ENCODE measurements around the gene KRT6C.

The KRT6C gene

DNA sequence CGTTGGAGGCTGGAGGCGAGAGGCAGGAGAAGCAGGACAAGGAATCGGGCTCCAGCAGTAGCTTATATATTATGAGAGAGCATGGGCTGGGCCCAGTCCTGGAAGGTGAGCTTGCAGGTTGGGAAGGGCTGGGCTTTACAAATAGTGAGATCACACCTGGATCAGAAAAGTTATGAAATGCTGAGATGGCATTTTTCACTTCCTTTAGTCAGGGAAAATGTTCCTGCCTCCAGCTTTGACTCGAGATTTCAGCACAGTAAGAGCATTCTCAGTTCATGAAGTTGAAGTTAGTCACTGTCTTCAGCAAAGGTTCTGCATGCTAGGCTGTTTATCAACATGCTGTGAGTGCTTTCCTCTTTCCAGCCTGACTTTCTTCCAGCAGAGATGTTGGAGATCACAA is at the start of gene KRT6C:
TSS of gene KRT6C (minus strand) at position 38 of the 400 bp plus-strand sequence. CDS start 68 bp downstream, outside the sequence.
- Histone ChIP-seq H3K27ac (no peak within 1 kb of the TSS), H3K4me3 (no peak within 1 kb of the TSS)

DNA sequence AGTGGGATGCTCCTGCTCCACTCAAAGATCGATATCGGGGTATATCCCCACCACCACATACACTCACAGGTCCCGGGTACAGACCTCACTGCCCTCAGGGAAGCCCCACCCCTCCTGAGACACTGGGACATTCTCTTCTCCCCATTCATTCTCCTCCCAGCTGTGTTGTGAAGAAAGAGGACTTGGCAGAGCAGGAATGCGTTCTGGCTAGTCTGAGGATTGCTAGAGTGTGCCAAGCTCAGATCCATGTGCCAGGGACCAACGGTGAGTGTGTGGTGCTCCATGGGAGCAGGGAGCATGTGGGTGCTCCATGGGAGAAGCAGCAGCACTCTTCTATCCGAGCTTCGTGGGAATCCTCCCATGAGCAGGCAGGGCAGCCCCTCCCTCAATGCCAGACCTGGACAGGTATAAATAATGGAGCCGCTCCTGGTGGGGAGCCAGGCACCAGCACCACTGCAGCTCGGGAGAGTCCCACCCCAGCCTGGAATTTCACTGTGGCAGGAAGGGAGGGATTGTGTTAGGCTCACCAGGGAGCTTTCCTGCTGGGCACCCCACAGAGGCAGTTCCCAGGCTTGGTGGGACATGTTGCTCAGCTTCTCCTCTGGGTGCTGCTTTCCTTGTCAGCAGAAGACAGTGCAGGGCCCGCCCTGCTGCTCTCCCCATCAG is 48.9 kb upstream of the KRT6C start:
- peak overlapping the region in 20 of 21 experiments; percentile 28 to 92 (median 77) for H3K27ac ChIP-seq
- peak overlapping the region in 4 of 7 experiments; percentile 1 to 27 (median 7) for H3K4me3 ChIP-seq

DNA sequence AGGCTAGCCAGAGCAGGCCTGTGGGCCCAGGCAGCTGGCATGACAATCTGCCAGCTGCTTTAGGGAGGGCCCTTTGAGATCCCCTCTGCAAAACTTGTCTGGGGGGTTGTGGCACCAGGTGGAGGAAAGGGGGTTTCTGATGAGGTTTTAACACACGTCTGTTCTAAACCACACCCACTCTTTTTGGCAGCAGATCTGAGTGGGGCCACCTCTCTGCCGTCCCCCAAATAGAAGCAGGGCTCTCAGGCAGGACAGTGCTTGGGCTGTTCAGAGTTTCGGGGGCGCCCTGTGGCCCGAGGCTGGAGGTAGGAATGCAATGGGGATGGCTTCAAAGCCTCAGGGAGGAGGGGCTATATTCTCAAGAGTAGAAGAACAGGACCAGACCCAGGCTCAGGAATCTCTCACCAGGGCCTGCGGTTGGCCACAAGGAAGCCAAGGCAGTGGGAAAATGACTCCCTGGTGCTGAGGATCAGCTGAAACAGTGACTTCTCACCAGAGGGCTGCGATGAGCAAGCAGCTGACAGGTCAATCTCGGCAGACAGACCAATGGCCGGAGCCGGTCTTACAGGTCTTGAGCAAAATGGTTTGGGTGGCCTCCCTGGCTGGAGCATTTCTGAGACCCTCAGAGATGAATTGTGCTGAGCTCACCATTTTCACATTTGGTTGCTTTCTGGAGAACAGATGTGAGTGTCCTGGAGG is 48.1 kb upstream of the KRT6C start:
- peak overlapping the region in 4 of 7 experiments; percentile 1 to 27 (median 7) for H3K4me3 ChIP-seq
- peak overlapping the region in 20 of 21 experiments; percentile 28 to 92 (median 77) for H3K27ac ChIP-seq

DNA sequence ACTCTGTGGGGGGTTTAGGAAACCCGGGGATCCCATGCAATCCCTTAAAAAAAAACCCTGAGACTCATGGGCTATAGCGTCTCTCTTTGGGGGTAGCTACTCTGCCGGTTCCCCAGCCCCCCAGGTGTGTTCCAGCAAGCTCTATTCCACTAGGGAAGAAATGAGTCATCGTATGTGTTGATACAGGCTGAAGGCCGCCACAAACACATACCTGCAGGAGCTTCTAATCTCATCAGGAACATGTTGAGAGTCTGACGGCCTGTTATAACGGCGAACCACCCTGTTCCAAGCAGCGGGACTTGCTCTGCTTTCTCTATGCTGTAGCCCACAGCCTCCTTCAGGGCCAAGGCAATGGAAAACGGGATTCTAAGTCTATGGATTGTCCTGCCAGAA is 47.6 kb upstream of the KRT6C start:
- Histone ChIP-seq H3K27ac (peak overlapping the region in 20 of 21 experiments; percentile 42 to 92 (median 77)), H3K4me3 (peak overlapping the region in 3 of 7 experiments; percentile 7 to 46 (median 37))

DNA sequence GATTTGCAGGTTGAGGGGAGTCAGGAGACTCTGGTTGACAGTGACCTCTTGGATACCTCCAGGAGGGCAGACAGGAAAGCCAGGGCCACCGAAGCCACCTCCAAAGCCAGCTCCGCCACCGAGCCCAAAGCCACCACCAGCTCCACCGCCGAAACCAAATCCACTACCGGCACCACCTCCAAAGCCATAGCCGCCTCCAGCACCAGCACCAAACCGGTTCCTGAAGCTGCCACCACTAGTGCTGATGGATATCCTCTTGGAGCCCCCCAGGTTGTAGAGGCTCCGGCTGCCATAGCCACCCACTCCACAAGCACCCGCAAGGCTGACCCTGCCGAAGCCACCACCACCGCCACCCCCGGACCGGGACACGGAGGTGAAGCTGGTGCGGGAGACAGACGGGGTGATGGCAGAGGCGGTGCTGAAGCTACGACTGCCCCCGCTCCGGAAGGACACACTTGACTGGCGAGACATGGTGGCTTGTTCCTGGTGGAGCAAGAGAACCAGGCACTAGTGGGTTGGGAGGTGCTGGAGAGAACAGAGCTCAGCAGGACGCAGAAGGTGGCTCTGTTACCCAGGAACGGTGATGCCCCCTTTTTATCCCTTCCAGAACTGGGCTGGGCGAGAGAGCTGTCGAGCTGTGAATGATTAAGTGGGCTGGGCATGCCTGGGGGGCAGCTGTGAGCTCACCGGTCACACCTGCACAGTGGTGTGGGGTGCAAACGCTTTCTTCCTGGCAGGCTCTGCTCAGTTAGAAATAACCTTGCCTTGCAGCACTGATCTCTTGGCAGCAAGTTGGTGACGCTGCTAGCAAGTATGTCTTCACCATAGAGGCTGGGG is 46.4 kb upstream of the KRT6C start, which contains the start of gene KRT5:
TSS of gene KRT5 (minus strand) at position 569 of the 837 bp plus-strand sequence. CDS start at position 471, 98 bp downstream.
- Histone ChIP-seq H3K4me3 (peak within 1 kb of the TSS; percentile 29 to 49 (median 36)), H3K27ac (peak within 1 kb of the TSS in 20 of 21 experiments; percentile 60 to 92 (median 78))

DNA sequence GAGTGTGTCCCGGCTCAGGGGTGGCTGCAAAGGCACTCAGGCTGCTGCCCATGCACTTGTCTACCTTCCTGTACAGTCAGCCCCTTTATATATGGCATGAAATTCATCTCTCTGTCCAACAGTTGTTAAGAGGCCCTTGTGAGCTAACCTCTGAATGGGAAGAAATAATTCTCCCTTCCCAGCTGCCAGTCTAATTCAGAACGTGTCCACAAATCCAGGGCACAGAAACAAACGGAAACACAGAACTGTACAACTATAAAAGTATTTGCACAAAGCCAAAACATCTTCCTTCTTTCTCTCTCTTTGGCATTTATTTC is 45.7 kb upstream of the KRT6C start:
- H3K4me3 ChIP-seq = peak overlapping the region; percentile 29 to 49 (median 36)
- H3K27ac ChIP-seq = peak overlapping the region in 20 of 21 experiments; percentile 12 to 89 (median 76)

DNA sequence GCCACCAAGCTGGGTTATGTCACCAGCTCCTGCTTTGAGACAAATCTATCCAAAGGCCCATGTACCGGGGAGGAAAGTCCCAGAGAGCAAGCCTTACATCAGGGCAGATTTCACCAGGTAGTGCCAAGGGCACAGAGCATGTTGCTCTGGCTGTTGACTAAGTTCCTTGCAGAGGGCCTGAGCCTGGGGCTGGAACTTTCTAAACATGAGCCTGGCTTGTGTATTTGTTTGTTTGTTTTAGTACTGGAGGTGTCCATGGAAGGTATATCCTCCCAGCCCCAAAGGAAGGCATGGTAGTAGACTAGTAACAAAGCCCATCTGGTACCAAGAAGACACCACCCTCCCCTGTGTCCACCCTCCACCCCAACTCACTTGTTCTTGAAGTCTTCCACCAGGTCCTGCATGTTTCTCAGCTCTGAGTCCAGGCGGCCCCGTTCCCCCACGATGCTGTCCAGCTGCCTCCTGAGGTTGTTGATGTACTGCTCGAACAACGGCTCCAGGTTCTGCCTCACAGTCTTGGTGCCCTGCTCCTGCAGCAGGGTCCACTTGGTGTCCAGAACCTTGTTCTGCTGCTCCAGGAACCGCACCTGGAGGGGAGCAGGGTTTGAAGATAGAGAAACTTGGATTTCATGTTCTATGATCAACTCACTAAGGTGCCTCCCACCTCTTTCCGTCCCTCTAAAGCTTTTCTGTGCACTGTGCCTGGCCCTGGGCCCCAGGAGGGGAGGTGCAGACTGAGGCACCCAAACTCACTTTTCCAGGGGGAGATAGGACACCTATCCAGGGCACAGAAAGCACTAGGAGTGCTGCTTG is 45.2 kb upstream of the KRT6C start:
- H3K4me3 ChIP-seq = peak overlapping the region; percentile 29 to 49 (median 36)
- H3K27ac ChIP-seq = peak overlapping the region in 20 of 21 experiments; percentile 12 to 89 (median 76)

DNA sequence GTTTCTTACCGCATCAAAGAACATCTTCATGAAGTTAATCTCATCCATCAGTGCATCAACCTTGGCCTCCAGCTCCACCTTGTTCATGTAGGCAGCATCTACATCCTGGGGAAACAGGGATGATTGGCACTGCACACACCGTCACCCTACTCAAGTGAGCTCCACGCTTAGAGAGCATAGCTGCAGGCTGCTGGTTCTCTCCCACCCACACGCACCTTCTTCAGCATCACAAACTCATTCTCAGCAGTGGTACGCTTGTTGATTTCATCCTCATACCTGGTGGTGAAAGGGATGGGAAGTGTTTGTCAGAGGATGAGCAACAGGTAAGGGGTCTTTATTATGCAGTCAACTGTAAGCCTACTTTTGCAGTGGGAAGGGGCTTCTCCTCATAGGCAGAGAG is 44.3 kb upstream of the KRT6C start:
- Histone ChIP-seq H3K4me3 (peak overlapping the region; percentile 29 to 49 (median 36)), H3K27ac (peak overlapping the region in 17 of 21 experiments; percentile 15 to 89 (median 76))

DNA sequence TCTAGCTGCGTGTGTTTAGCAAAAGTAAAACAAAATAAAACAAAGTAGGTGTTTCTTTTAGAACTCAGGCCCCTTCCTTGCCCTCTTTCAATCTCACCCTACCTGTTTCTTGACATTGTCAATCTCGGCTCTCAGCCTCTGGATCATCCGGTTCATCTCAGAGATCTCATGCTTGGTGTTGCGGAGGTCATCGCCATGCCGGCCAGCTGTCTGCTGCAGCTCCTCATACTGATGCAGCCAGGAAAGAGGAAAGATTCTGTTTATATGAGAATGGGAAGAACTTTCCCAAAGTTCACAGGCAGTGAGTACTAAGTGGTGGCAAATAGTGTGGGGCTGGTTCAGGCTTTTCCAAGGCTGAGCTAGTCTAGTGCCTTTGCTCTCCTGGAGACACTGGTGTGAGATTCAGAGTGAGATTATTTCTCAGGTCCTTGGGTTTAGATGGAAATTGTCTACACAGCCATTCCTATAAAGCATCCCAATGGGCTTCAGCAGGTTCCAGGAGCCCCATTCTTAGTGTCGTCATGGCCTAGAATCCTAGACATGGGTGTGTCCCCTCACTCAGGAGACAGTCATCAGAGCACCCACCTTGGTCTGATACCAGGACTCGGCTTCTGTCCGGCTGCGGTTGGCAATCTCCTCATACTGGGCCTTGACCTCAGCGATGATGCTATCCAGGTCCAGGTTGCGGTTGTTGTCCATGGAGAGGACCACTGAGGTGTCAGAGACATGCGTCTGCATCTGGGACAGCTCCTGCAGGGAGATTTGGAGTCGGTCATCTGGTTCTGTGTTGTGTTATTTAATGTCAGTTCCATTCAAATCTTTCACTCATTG is 43.6 kb upstream of the KRT6C start:
- Histone ChIP-seq H3K4me3 (peak overlapping the region; percentile 20 to 49 (median 34)), H3K27ac (peak overlapping the region in 15 of 21 experiments; percentile 3 to 89 (median 72))

DNA sequence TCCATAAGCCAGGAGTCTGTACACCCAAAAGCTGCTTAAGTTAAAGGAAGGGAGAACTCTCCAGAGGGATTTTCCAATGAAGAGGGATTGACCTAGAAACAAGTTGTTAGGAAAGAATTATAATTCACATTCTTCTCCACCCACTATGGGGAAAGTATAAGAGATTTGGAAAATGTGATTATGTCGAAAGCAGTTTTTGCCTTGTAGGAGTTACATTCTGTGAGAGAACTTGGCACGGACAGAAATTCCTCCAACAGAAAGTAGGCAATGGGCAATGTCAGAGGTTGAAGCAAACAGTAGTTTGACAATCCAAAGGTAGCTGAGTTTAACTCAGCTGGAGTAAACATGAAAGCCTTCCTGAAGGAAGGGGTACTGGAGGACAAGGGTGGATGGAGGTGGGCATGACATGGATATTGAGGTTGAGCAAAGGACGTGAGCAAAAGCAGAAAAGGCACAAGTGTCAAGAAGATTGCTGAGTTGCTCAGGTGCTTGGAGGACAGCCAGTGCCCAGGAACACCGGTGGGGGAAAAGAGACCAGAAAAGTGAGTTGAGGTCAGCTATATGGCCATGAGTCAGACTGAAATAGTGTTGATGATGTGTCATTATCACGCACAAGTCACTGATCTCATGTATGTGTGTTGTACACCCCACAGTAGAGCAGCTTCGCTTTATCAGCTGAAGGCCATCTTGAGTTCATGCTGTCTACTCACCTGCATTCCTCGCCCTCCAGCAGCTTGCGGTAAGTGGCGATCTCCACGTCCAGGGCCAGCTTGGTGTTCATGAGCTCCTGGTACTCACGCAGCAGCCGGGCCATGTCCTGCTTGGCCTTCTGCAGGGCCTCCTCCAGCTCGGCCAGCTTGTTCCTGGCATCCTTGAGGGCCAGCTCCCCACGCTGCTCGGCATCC is 42.6 kb upstream of the KRT6C start:
- H3K27ac ChIP-seq = peak overlapping the region in 15 of 21 experiments; percentile 3 to 89 (median 70)
- peak overlapping the region; percentile 5 to 49 (median 34) for H3K4me3 ChIP-seq

DNA sequence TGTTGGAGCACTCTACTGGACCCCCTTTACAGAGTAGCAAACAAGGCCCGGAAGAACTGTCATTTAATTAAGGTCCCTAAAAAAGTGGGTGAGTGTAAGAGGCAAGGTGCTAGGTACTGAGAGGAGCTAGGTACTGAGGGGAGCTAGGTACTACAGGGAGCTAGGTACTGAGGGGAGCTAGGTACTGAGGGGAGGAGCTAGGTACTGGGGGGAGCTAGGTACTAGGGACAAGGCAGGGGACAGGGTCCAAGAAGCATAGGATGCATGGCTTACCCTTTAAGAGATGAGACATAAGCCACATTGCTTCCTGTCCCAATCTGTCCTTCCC is 41.7 kb upstream of the KRT6C start:
- Histone ChIP-seq H3K4me3 (peak overlapping the region in 3 of 7 experiments; percentile 5 to 46 (median 37)), H3K27ac (peak overlapping the region in 14 of 21 experiments; percentile 2 to 77 (median 54))

DNA sequence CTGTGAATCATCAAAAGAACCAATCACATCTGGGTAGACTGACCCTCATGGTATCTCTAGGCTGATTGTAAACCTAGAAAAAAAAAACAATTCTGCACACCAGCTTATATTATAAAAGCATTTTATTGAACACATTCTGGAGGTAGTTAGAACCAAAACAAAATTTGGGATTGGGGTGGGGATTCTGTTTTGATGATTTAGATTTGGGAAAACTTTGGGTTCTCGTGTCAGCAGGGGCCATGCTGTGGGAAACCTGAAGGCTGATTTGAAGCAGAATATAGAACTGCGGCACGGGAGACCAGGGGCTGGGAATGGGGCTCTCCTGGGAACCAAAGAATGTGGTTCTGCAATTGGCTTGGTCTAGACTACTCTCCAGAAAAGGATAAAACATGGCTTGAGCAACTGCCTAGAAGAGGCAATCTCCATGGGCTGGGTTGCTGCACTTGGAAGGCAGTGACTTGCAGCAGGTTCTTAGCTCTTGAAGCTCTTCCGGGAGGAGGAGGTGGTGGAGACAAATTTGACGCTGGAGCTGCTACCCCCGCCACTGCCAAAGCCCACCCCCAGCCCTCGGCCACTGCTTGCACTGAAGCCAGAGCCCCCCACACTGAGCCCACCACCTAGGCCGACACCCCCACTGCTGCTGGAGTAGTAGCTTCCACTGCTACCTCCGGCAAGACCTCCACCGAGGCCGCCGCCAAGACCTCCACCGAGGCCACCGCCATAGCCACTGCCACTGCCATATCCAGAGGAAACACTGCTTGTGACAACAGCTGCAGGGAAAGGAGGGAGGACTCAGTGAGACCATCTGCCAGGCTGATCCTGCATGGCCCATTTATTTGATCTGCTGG is 41.1 kb upstream of the KRT6C start:
- Histone ChIP-seq H3K4me3 (peak overlapping the region in 2 of 7 experiments; percentile 37 to 46), H3K27ac (peak overlapping the region in 13 of 21 experiments; percentile 2 to 77 (median 55))

DNA sequence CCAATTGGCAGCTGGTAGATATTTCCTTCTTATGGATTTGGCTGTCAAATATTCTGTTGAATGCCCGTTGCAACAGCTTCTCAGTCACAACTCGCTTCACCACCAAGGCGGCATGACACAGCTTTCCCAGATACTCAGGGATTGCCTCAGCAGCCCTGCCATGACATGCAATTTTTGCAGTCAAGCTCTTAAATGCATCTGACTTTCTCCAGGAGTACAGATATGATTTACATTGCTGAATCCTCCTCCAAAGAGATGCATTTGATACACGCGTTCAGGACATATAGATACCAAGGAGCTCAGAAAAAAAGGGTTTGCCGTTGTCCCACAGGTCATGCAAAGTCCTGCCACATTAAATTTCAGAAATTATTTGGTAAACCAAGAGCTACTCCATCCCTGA is 40.1 kb upstream of the KRT6C start:
- Histone ChIP-seq H3K27ac (no peak overlapping the region), H3K4me3 (no peak overlapping the region)

DNA sequence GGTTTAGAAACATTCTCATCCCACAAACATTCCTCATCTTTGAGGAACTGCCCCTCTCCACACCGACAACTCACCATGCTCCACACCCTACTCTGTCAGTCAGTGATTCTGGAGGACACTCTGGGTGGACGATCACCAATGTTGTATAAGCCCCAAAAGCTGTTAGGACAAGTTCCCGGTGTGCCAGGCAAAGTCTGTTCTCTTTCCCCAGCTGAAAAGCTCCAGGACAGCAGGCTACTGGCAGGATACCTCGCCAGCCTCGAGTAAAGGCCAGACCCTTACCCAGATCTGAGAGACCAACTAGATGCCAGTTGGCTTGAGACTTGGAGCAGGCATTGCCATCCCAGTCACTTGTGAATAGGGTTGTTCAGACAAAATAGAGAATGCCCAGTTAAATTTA is 34.6 kb upstream of the KRT6C start:
- no peak overlapping the region for H3K4me3 ChIP-seq
- peak overlapping the region in 1 of 21 experiments; percentile 1 for H3K27ac ChIP-seq

DNA sequence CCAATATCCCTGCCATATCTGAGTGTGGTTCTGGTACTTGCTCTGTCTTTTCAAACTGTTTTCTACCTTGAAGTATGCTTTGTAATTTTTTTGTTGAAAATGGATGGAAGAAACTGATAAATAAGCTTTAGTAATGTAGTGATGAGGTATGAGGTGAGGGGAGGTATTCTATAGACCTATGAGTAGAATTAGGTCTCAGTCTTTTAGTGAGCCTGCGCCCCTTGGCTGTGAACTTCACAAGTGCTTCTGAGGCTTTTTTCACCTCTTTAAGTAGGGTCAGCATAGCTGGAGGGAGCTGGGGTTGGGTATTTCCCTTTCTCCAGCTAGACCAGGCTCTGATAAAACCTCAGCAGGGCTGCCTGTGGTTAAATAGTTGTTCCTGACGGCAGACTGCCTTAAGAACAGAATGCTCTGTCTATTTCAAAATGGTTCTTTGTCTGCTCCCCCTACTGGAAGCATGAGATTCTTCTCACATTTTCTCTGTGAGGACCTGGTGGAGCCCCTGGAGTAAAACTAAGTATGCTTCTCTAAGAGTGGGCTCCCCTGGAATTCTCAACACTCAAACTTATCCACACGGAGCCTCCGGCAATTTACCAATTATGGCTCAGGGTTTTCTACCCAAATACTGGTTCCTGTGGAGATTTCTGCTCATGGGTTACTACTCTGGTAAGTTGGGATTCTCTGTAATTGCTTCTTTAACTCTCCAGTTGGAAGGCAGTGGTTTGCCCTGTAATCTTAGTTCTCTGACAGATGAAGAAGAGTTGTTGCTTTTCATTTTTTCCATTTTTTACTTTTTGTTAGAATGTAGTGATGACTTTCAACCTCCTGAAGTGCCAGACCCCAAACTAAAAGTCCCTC is 33.5 kb upstream of the KRT6C start:
- Histone ChIP-seq H3K27ac (peak overlapping the region in 3 of 21 experiments; percentile 9 to 30 (median 19)), H3K4me3 (no peak overlapping the region)

All from skin epidermis (tissue), 12 donors.